ENCODE data around the gene CFI.

The CFI gene

GRCh38 chr4:109729718-109730618 is 71.8 kb downstream of the CFI start, which contains the start of gene PLA2G12A:
TSS of gene PLA2G12A (minus strand) at chr4:109730070. CDS start at chr4:109729809, 261 bp downstream.
- H3K36me3 ChIP-seq (ENCODE audit: control insufficient read depth, insufficient read depth, low read length), result no peaks in the 10 kb centered on the region
- H3K27ac ChIP-seq (ENCODE audit: low read depth, low read length), result peak within 1 kb of the TSS; percentile 67; the same call in 1 of the 2 replicates
- H3K4me3 ChIP-seq (ENCODE audit: low read depth, low read length), result peak within 1 kb of the TSS; percentile 87
- H3K27me3 ChIP-seq (ENCODE audit: control insufficient read depth, insufficient read depth, low read length), result no peaks in the 10 kb centered on the region; the same call in 1 of the 2 replicates
- H3K9ac ChIP-seq (ENCODE audit: low read length), result peak within 1 kb of the TSS; percentile 82
- H3K4me1 ChIP-seq (ENCODE audit: control insufficient read depth, insufficient read depth, low read length), result peaks cover 9% of the 10 kb centered on the region
- H3K9me3 ChIP-seq (ENCODE audit: control insufficient read depth, insufficient read depth, low read depth, low read length), result no peaks in the 10 kb centered on the region

DNA sequence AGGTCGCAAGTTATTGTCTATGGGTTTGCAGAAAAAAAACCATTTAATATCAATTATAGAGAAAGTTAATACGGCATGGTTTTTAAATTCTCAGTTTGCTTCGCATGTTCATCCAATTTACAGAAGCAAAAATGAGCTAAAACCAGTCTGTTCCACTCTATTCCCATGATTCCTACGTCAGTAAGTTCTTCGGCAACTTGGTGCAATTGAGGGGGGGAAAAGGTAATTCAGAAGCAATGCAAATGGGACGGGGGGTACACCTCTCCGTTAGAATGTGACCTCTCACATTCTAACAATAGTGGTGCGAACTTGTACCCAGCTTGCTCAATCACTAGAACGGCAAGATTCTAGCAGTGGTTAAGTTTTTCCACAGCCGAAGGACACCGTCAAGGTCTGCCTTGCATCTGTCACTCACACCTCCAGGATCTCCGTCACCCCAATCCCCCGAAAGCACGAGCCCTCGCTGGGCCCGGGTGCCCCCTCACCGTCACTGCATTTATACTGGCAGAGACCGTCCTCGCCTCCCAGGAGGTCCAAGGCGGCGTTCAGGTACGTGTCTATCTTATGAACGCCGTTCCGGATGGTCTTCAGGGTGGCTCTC is 72.6 kb downstream of the CFI start:
- Histone ChIP-seq H3K27me3 (ENCODE audit: control insufficient read depth, insufficient read depth, low read length) (no peaks in the 10 kb centered on the region; the same call in 1 of the 2 replicates), H3K4me1 (ENCODE audit: control insufficient read depth, insufficient read depth, low read length) (peaks cover 9% of the 10 kb centered on the region), H3K9me3 (ENCODE audit: control insufficient read depth, insufficient read depth, low read depth, low read length) (no peaks in the 10 kb centered on the region), H3K27ac (ENCODE audit: low read depth, low read length) (no peak overlapping the region), H3K36me3 (ENCODE audit: control insufficient read depth, insufficient read depth, low read length) (no peaks in the 10 kb centered on the region), H3K9ac (ENCODE audit: low read length) (peak overlapping the region; percentile 82), H3K4me3 (ENCODE audit: low read depth, low read length) (peak overlapping the region; percentile 87)

- no peak overlapping the region for H3K27ac ChIP-seq (ENCODE audit: low read depth, low read length)
- no peaks in the 10 kb centered on the region for H3K36me3 ChIP-seq (ENCODE audit: control insufficient read depth, insufficient read depth, low read length)
- H3K4me3 ChIP-seq (ENCODE audit: low read depth, low read length), result peak overlapping the region; percentile 87
- H3K9ac ChIP-seq (ENCODE audit: low read length), result no peak overlapping the region
- peaks cover 9% of the 10 kb centered on the region for H3K4me1 ChIP-seq (ENCODE audit: control insufficient read depth, insufficient read depth, low read length)
- no peaks in the 10 kb centered on the region for H3K9me3 ChIP-seq (ENCODE audit: control insufficient read depth, insufficient read depth, low read depth, low read length)
- H3K27me3 ChIP-seq (ENCODE audit: control insufficient read depth, insufficient read depth, low read length), result no peaks in the 10 kb centered on the region; the same call in 1 of the 2 replicates
Measured at GRCh38 chr4:109728385-109728784, 73.4 kb downstream of the CFI start.

DNA sequence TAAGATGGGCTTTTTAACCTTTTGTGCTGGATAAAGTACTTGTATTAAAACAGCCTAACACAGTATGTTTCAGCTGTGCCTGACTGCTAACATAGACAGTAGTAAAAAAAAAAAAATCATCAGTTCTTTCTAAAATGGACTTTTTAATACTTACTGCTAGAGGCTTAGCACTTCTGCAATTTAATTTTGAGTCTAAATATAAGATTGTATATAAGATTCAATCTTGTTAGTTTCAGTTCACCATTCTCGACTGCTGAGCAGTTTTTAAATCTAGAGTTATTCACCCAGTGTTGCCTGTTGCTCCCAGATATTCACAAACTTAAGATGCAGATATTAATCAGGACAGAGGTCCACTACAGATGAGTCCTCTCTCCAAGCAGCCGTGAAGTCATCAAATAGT is 78.7 kb downstream of the CFI start:
- H3K9ac ChIP-seq (ENCODE audit: low read length), result no peak overlapping the region
- peaks cover 3% of the 10 kb centered on the region for H3K4me1 ChIP-seq (ENCODE audit: control insufficient read depth, insufficient read depth, low read length)
- H3K36me3 ChIP-seq (ENCODE audit: control insufficient read depth, insufficient read depth, low read length), result peaks cover 4% of the 10 kb centered on the region; the same call in 1 of the 2 replicates
- H3K9me3 ChIP-seq (ENCODE audit: control insufficient read depth, insufficient read depth, low read depth, low read length), result peaks cover 4% of the 10 kb centered on the region
- H3K27ac ChIP-seq (ENCODE audit: low read depth, low read length), result no peak overlapping the region
- H3K27me3 ChIP-seq (ENCODE audit: control insufficient read depth, insufficient read depth, low read length), result no peaks in the 10 kb centered on the region
- no peak overlapping the region for H3K4me3 ChIP-seq (ENCODE audit: low read depth, low read length)

DNA sequence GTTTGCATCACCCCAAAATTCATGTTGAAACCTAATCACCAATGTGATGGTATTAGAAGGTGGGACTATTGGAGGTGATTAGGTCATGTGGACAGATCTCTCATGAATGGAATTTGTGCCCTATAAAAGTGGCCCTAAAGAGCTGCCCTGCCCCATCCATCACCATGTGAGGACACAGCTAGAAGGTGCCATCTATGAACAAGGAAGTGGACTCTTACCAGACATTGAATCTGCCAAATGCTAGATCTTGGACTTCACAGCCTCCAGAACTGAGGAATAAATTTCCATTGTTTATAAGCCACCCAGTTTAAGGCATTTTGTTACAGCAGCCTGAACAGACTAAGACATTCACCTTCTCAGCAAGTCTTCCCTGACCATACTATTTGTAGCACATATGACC is 79.4 kb downstream of the CFI start:
- Histone ChIP-seq H3K4me3 (ENCODE audit: low read depth, low read length) (no peak overlapping the region), H3K9me3 (ENCODE audit: control insufficient read depth, insufficient read depth, low read depth, low read length) (peaks cover 4% of the 10 kb centered on the region), H3K9ac (ENCODE audit: low read length) (no peak overlapping the region), H3K27ac (ENCODE audit: low read depth, low read length) (no peak overlapping the region), H3K36me3 (ENCODE audit: control insufficient read depth, insufficient read depth, low read length) (peaks cover 8% of the 10 kb centered on the region), H3K4me1 (ENCODE audit: control insufficient read depth, insufficient read depth, low read length) (no peaks in the 10 kb centered on the region), H3K27me3 (ENCODE audit: control insufficient read depth, insufficient read depth, low read length) (no peaks in the 10 kb centered on the region)

GRCh38 chr4:109721033-109721432 is 80.8 kb downstream of the CFI start:
- Histone ChIP-seq H3K27ac (ENCODE audit: low read depth, low read length) (no peak overlapping the region), H3K9me3 (ENCODE audit: control insufficient read depth, insufficient read depth, low read depth, low read length) (peaks cover 4% of the 10 kb centered on the region), H3K9ac (ENCODE audit: low read length) (no peak overlapping the region), H3K27me3 (ENCODE audit: control insufficient read depth, insufficient read depth, low read length) (no peaks in the 10 kb centered on the region), H3K4me1 (ENCODE audit: control insufficient read depth, insufficient read depth, low read length) (no peaks in the 10 kb centered on the region), H3K4me3 (ENCODE audit: low read depth, low read length) (no peak overlapping the region), H3K36me3 (ENCODE audit: control insufficient read depth, insufficient read depth, low read length) (peaks cover 22% of the 10 kb centered on the region)

- Histone ChIP-seq H3K4me1 (ENCODE audit: control insufficient read depth, insufficient read depth, low read length) (no peaks in the 10 kb centered on the region), H3K27me3 (ENCODE audit: control insufficient read depth, insufficient read depth, low read length) (no peaks in the 10 kb centered on the region), H3K4me3 (ENCODE audit: low read depth, low read length) (no peak overlapping the region), H3K9ac (ENCODE audit: low read length) (no peak overlapping the region), H3K36me3 (ENCODE audit: control insufficient read depth, insufficient read depth, low read length) (peaks cover 26% of the 10 kb centered on the region), H3K27ac (ENCODE audit: low read depth, low read length) (no peak overlapping the region), H3K9me3 (ENCODE audit: control insufficient read depth, insufficient read depth, low read depth, low read length) (peaks cover 4% of the 10 kb centered on the region)
Measured at GRCh38 chr4:109719604-109720003, 82.2 kb downstream of the CFI start.

DNA sequence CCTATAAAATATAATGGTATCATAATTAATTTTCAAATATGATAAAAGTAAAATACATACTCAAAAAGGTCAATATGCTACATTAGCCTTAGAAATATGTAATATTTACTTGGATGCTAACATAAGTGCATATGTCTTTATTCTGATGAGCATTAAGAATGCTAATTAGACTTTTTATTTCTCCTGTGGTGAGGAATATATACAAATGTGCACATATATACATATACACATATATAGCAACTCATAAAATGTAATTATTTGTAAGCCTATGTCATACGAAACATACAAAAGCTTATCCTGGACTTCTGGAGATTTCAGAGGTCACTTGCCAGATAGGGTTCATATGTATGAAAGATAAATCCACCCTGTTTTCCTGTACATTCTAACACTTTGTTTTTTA is 83.0 kb downstream of the CFI start:
- no peak overlapping the region for H3K27ac ChIP-seq (ENCODE audit: low read depth, low read length)
- no peak overlapping the region for H3K4me3 ChIP-seq (ENCODE audit: low read depth, low read length)
- H3K36me3 ChIP-seq (ENCODE audit: control insufficient read depth, insufficient read depth, low read length), result peaks cover 35% of the 10 kb centered on the region
- H3K9ac ChIP-seq (ENCODE audit: low read length), result no peak overlapping the region
- no peaks in the 10 kb centered on the region for H3K27me3 ChIP-seq (ENCODE audit: control insufficient read depth, insufficient read depth, low read length)
- peaks cover 4% of the 10 kb centered on the region for H3K9me3 ChIP-seq (ENCODE audit: control insufficient read depth, insufficient read depth, low read depth, low read length)
- H3K4me1 ChIP-seq (ENCODE audit: control insufficient read depth, insufficient read depth, low read length), result no peaks in the 10 kb centered on the region

DNA sequence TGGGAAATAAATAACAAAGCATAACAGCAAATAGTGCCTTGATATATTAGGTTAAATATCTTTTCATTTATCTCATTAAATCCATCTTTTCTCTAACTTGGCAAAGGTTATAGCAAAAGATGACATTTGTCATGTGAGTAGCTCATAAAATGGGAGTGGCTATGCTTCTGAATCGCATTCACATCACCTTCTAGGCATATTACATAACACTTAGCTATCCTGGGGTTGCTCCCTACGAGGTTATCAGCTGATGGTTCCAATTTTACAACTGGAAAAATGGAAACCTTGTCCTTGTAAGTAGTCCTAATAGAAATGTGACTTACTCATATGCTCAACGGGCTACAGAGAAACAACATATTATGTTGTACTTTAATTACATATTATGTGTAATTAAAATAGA is 88.3 kb downstream of the CFI start:
- peaks cover 55% of the 10 kb centered on the region for H3K36me3 ChIP-seq (ENCODE audit: control insufficient read depth, insufficient read depth, low read length)
- no peaks in the 10 kb centered on the region for H3K9me3 ChIP-seq (ENCODE audit: control insufficient read depth, insufficient read depth, low read depth, low read length)
- H3K27me3 ChIP-seq (ENCODE audit: control insufficient read depth, insufficient read depth, low read length), result no peaks in the 10 kb centered on the region
- no peak overlapping the region for H3K9ac ChIP-seq (ENCODE audit: low read length)
- H3K4me1 ChIP-seq (ENCODE audit: control insufficient read depth, insufficient read depth, low read length), result no peaks in the 10 kb centered on the region
- no peak overlapping the region for H3K4me3 ChIP-seq (ENCODE audit: low read depth, low read length)
- H3K27ac ChIP-seq (ENCODE audit: low read depth, low read length), result no peak overlapping the region

DNA sequence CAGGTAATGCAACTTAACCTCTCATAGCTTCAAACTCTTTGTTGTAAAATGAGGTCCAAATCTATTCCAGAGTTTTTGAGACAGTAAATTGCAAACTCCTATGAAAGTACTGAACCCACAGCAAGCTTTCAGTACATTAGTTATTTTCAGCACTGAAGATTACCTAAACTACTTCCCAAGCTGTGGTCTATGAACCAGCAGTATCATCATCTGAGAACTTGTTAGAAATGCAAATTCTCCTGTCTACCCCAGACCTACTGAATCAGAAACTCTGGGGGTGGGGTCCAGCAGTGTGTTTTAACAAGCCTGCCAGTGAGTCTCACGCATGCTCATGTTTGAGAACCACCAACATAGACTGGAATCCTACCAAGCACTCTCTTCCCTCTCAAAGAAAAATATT is 92.8 kb downstream of the CFI start:
- Histone ChIP-seq H3K36me3 (ENCODE audit: control insufficient read depth, insufficient read depth, low read length) (peaks cover 31% of the 10 kb centered on the region), H3K4me1 (ENCODE audit: control insufficient read depth, insufficient read depth, low read length) (no peaks in the 10 kb centered on the region), H3K9ac (ENCODE audit: low read length) (no peak overlapping the region), H3K27ac (ENCODE audit: low read depth, low read length) (no peak overlapping the region), H3K27me3 (ENCODE audit: control insufficient read depth, insufficient read depth, low read length) (no peaks in the 10 kb centered on the region), H3K9me3 (ENCODE audit: control insufficient read depth, insufficient read depth, low read depth, low read length) (no peaks in the 10 kb centered on the region), H3K4me3 (ENCODE audit: low read depth, low read length) (no peak overlapping the region)

DNA sequence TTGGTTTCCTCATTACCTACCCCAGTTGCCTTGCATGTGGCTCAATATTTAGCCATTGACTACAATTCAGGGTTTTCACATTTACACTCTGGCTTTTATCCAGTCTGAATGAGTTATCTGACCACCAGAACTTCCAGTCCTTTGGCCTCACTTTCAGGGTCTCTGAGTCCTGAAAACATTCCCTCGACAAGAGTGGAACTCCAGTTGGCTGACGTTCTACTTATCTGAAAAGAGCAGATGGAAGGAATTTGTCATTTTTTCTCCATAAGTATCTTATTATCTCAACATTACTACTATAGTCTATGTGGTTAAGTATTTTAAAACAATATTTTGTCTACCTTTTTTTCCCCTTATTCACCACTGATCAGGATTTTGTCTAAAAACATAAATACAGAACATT is 93.4 kb downstream of the CFI start:
- Histone ChIP-seq H3K27me3 (ENCODE audit: control insufficient read depth, insufficient read depth, low read length) (no peaks in the 10 kb centered on the region), H3K36me3 (ENCODE audit: control insufficient read depth, insufficient read depth, low read length) (peaks cover 26% of the 10 kb centered on the region), H3K4me3 (ENCODE audit: low read depth, low read length) (no peak overlapping the region), H3K9ac (ENCODE audit: low read length) (no peak overlapping the region), H3K4me1 (ENCODE audit: control insufficient read depth, insufficient read depth, low read length) (peaks cover 4% of the 10 kb centered on the region; the same call in 1 of the 2 replicates), H3K9me3 (ENCODE audit: control insufficient read depth, insufficient read depth, low read depth, low read length) (no peaks in the 10 kb centered on the region), H3K27ac (ENCODE audit: low read depth, low read length) (no peak overlapping the region)
